Measurements from ENCODE around the gene KCNQ1.

Gene KCNQ1

DNA sequence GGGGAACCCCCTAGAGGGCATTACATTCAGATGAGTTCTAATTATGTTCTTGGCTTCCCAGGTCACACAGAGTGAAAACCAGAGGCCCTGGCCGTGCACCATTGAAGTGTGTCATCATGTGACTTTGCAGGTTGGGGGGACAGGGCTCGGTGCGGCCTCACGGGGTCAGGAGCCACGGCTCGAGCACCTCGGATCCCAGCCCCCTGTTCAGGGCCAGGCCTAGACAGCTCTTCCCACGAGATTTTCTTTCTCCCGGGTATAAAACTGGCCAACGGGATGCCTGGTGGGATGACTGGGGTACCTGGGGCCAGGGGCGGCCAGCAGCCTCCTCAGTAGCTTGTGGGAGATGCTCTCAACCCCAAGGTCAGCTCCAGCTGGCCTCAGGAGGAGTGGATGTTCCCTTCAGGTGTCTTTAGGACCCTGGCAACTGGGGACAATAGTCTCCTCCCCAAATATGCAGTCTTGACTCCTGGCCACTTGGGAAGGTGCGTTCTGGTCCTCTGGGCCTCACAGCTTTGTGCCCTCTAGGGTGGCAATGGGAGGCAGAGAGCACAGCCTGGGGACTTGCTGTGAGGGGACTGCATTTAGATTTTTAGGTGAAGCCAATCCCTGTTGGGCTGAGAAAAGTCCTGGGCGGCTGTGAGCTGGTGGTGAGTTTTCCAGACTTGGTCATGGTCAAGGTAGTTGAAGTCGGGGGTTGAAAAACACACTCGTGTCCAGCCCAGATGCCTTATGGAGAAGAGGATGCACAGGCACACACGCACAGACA lies 95.6 kb downstream of the KCNQ1 start:
- TF ChIP-seq, protein P1, sequence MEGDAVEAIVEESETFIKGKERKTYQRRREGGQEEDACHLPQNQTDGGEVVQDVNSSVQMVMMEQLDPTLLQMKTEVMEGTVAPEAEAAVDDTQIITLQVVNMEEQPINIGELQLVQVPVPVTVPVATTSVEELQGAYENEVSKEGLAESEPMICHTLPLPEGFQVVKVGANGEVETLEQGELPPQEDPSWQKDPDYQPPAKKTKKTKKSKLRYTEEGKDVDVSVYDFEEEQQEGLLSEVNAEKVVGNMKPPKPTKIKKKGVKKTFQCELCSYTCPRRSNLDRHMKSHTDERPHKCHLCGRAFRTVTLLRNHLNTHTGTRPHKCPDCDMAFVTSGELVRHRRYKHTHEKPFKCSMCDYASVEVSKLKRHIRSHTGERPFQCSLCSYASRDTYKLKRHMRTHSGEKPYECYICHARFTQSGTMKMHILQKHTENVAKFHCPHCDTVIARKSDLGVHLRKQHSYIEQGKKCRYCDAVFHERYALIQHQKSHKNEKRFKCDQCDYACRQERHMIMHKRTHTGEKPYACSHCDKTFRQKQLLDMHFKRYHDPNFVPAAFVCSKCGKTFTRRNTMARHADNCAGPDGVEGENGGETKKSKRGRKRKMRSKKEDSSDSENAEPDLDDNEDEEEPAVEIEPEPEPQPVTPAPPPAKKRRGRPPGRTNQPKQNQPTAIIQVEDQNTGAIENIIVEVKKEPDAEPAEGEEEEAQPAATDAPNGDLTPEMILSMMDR (IDR thresholded peaks at IDR 0.05; ENCODE audit: insufficient read depth, low read depth, low read length, missing control alignments), result no peak
- no peak for DNase-seq (ENCODE audit: low read depth)
- H3K4me3 ChIP-seq (ENCODE audit: low read length), result no peak overlapping the region

DNA sequence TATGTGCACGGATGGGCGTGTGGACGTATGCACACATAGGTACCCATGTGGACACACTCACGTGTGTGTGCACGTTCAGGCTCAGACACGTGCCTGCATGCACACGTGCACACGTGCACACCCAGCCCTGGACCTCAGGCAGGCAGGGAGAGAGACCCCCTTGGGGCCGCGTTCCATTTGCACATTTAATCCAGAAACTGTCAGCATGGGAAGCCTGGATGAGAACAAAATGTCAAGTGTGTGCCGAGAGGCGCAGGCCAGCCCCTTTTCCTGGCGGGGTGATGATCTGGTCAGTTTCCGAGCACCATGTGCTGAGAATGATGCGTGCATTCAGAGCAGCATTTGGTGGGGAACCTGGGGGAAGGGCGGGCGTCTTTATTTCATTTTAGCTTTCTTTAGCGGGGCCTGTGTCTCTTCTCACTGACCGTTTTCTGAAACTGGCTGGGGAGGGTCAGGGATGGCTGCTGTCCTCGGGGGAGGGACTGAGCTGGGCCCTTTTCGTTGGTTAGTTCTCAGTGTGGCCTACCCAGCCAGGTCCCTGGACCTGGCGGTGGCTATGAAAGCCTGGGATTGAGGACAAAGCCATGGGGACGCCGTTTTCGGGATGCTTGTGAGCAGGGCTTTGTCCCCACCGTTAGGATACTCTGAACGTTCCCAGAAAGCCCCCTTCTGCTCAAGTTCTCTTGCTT lies 96.3 kb downstream of the KCNQ1 start:
- DNase-seq (ENCODE audit: low read depth), result no peak
- H3K4me3 ChIP-seq (ENCODE audit: low read length), result no peak overlapping the region
- TF ChIP-seq, protein P1 (IDR thresholded peaks at IDR 0.05; ENCODE audit: insufficient read depth, low read depth, low read length, missing control alignments), result no peak

DNA sequence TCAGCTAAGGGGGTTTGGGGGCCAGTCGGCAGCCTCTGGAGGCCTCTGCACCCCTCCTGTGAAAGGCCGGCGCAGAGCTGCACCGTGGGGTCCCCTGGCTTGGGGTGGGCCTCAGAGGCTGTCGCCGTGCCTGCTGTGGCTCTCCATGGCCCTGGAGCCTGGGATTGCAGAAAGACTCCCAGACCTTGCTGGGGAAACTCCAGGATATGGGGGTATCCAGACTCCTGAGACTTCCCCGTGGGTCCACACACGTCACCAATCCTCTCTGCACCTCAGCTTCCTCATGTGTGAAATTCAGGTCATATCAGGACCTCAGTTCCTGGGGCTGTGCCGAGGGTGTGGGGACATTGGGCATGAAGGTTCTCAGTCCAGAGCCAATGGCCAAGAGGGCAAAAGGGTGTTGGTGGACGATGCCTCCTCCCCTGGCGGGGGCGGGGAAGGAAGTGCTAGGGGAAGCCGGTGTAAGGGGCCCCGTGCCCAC lies 97.1 kb downstream of the KCNQ1 start:
- DNase-seq (ENCODE audit: low read depth), result no peak
- TF ChIP-seq, protein P1 (IDR thresholded peaks at IDR 0.05; ENCODE audit: insufficient read depth, low read depth, low read length, missing control alignments), result no peak
- H3K4me3 ChIP-seq (ENCODE audit: low read length), result no peak overlapping the region

GRCh38 chr11:2542406-2542805 lies 97.6 kb downstream of the KCNQ1 start:
- no peak for DNase-seq (ENCODE audit: low read depth)
- H3K4me3 ChIP-seq (ENCODE audit: low read length), result no peak overlapping the region
- TF ChIP-seq, protein P1 (IDR thresholded peaks at IDR 0.05; ENCODE audit: insufficient read depth, low read depth, low read length, missing control alignments), result no peak

DNA sequence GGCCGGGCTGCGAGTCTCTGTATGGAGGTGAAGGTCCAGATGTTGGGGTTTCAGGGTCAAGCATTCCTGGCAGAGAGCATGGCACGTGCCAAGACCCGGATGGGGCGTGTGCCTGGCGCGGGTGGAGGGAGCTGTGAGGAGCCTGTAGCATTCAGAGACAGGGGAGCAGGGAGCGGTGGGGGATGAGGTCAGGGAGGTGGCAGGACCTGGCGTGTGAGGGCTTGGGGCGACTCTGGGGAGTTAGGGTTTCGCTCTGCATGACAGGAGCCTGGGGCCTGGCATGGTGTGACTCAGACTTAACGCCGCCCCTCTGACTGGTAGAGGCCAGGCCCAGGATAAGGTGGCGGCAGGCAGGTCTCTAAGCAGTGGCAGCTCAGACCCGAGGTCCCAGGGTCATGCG lies 103.0 kb downstream of the KCNQ1 start:
- TF ChIP-seq, protein P1 (IDR thresholded peaks at IDR 0.05; ENCODE audit: insufficient read depth, low read depth, low read length, missing control alignments), result no peak
- no peak overlapping the region for H3K4me3 ChIP-seq (ENCODE audit: low read length)
- DNase-seq (ENCODE audit: low read depth), result no peak

- DNase-seq (ENCODE audit: low read depth), result no peak
- H3K4me3 ChIP-seq (ENCODE audit: low read length), result no peak overlapping the region
- TF ChIP-seq, protein P1 (IDR thresholded peaks at IDR 0.05; ENCODE audit: insufficient read depth, low read depth, low read length, missing control alignments), result no peak
These were observed 103.8 kb downstream of the KCNQ1 start for GRCh38 chr11:2548596-2548995.

Data from epithelial cell of esophagus (primary cell).